Urinary bladder (tissue), 4 donors: ENCODE results near the gene TCAF1. TPM values are rescaled to one million over a fixed set of nuclear protein-coding genes. Genes with fewer than 3 reads are reported as not detected.
"Not testable (repeated sequence)": the region's sequence is repeated elsewhere in the genome, so short reads cannot be mapped to it uniquely, and the experiment has no call there.

ENCODE experiments used
- DNase-seq: peaks from one replicate; pipeline ENCODE4 v3.0.0-alpha.2; 2015; ENCODE audit errors: extremely low spot score
- H3K27ac ChIP-seq: one replicate; pipeline ENCODE4 v1.5.1; 2013; ENCODE audit warnings: low read depth, mild to moderate bottlenecking, moderate library complexity
- H3K36me3 ChIP-seq: one replicate; pipeline ENCODE4 v1.6.1; 2013; ENCODE audit warnings: mild to moderate bottlenecking, moderate library complexity; ENCODE audit not compliant: insufficient read depth
- H3K4me1 ChIP-seq: one replicate; pipeline ENCODE4 v1.6.1; 2013; ENCODE audit warnings: mild to moderate bottlenecking, moderate library complexity; ENCODE audit not compliant: insufficient read depth
- H3K4me3 ChIP-seq: one replicate; pipeline ENCODE4 v1.5.1; 2013; ENCODE audit warnings: low read depth, low read length
- WGBS: extraction: QIAGEN DNeasy Blood & Tissue Kit; methylation state at CpG from one replicate; pipeline ENCODE4 v1.1.7; 2013; 5-methylcytosine and 5-hydroxymethylcytosine counted together
- polyA plus RNA-seq: library from polyadenylated mRNA; stranded (reverse); fragments of 200-250 nt; gene quantifications from one replicate; pipeline ENCODE4 v1.2.3, GENCODE V29; 2013
- total RNA-seq: library from RNA; depleted of rRNA; stranded (reverse); fragments of >200 nt; gene quantifications from one replicate; pipeline ENCODE4 v1.2.3, GENCODE V29; 2014
- donor health status: healthy with polysubstance abuse.
- donor health status: healthy.

Gene TCAF1
- total and polyA plus RNA-seq, 2 donors, result 27.3 to 67.0 TPM

DNA sequence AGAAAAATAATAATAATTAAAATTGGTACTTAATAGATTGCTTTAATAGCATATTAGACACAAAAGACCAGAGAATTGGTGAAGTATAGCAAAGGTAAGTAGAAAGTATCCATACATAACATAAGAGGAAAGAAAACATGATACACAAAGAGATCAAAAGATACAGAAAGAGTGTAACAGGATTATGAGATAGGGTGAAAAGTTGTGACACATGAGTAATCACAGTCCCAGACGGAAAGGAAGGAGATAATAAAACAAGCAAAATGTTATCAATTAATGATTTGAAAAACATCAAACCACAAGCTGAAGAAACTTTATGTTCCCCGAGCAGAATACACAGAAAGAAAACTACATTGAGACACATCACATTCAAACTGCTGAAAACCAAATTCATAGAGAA lies 10.5 kb downstream of the TCAF1 start:
- no peak overlapping the region for H3K4me3 ChIP-seq
- 64% methylated on average over 2 of the region's 2 CpGs for WGBS
- DNase-seq, result no peak
- H3K27ac ChIP-seq, result no peak overlapping the region
- no peaks in the 10 kb centered on the region for H3K4me1 ChIP-seq
- no peaks in the 10 kb centered on the region for H3K36me3 ChIP-seq

- Histone ChIP-seq H3K36me3 (no peaks in the 10 kb centered on the region), H3K27ac (no peak overlapping the region), H3K4me1 (no peaks in the 10 kb centered on the region), H3K4me3 (no peak overlapping the region)
- DNase-seq, result no peak
- WGBS, result 97% methylated on average over 2 of the region's 2 CpGs
These were observed 11.4 kb downstream of the TCAF1 start for GRCh38 chr7:143890558-143890957.

- no peak for DNase-seq
- Histone ChIP-seq H3K4me1 (no peaks in the 10 kb centered on the region), H3K36me3 (no peaks in the 10 kb centered on the region), H3K4me3 (no peak overlapping the region), H3K27ac (no peak overlapping the region)
- WGBS, result 98% methylated on average over 2 of the region's 2 CpGs
These were observed 12.9 kb downstream of the TCAF1 start for GRCh38 chr7:143889068-143889467.

- H3K4me3 ChIP-seq, result no peak overlapping the region
- H3K36me3 ChIP-seq, result no peaks in the 10 kb centered on the region
- no peak overlapping the region for H3K27ac ChIP-seq
- no peak for DNase-seq
- no peaks in the 10 kb centered on the region for H3K4me1 ChIP-seq
- WGBS, result 87% methylated on average over 6 of the region's 6 CpGs
These were observed 15.0 kb downstream of the TCAF1 start for GRCh38 chr7:143886826-143887477.

- H3K36me3 ChIP-seq, result no peaks in the 10 kb centered on the region
- no peaks in the 10 kb centered on the region for H3K4me1 ChIP-seq
- H3K27ac ChIP-seq, result no peak overlapping the region
- H3K4me3 ChIP-seq, result no peak overlapping the region
- 76% methylated on average over 3 of the region's 3 CpGs for WGBS
- DNase-seq, result no peak
These were observed 16.0 kb downstream of the TCAF1 start for GRCh38 chr7:143885951-143886350.

DNA sequence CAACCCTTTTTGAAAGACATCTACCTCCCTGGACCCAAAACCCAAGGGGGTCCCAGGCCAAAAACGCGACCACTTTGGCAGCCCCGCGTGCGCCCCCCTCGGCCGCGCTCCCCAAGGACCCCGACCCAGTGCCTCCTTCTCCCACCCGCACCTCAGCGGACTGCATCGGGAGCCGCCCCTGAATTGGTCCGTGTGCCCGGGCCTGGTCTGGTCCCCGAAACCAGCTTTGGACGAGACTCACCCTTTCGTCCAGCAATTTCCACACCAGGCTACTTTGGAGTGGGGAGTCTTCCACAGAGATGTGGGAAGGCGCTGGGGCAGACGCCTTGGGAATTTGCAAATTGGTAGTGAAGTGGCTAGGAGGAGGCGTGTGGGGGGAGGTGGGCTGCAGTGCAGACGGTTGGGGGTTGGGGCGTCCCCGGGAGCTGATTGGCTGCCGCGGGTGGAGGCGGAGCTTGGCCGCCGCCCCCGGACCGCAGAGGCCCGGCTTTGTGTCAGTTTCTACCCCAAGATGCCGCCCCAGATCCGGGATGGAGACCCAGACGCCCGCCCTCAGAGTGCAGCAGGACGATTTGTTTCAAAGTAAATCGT lies 16.9 kb downstream of the TCAF1 start:
- DNase-seq, result no peak
- no peaks in the 10 kb centered on the region for H3K36me3 ChIP-seq
- no peak overlapping the region for H3K27ac ChIP-seq
- H3K4me3 ChIP-seq, result peak overlapping the region; percentile 60
- no peaks in the 10 kb centered on the region for H3K4me1 ChIP-seq
- 6% methylated on average over 38 of the region's 38 CpGs for WGBS

GRCh38 chr7:143884241-143884968 lies 17.6 kb downstream of the TCAF1 start:
- peak overlapping the region; percentile 60 for H3K4me3 ChIP-seq
- DNase-seq, result no peak
- H3K36me3 ChIP-seq, result no peaks in the 10 kb centered on the region
- WGBS, result 50% methylated on average over 11 of the region's 11 CpGs
- H3K4me1 ChIP-seq, result no peaks in the 10 kb centered on the region
- no peak overlapping the region for H3K27ac ChIP-seq

- under 1% methylated on average over 28 of the region's 28 CpGs for WGBS
- H3K4me1 ChIP-seq, result no peaks in the 10 kb centered on the region
- DNase-seq, result no peak
These were observed 19.3 kb downstream of the TCAF1 start for GRCh38 chr7:143882604-143883078.

GRCh38 chr7:143882020-143882603 lies 19.9 kb downstream of the TCAF1 start:
- peak overlapping the region; percentile 68 for H3K4me3 ChIP-seq
- 5% methylated on average over 21 of the region's 21 CpGs for WGBS
- peak; percentile 77 for DNase-seq
- H3K27ac ChIP-seq, result no peak overlapping the region
- H3K4me1 ChIP-seq, result no peaks in the 10 kb centered on the region
- H3K36me3 ChIP-seq, result no peaks in the 10 kb centered on the region

More at GRCh38 chr7:143882604-143883078, 19.3 kb downstream of the TCAF1 start:
- Histone ChIP-seq H3K36me3 (no peaks in the 10 kb centered on the region), H3K27ac (no peak overlapping the region), H3K4me3 (peak overlapping the region; percentile 68)

DNA sequence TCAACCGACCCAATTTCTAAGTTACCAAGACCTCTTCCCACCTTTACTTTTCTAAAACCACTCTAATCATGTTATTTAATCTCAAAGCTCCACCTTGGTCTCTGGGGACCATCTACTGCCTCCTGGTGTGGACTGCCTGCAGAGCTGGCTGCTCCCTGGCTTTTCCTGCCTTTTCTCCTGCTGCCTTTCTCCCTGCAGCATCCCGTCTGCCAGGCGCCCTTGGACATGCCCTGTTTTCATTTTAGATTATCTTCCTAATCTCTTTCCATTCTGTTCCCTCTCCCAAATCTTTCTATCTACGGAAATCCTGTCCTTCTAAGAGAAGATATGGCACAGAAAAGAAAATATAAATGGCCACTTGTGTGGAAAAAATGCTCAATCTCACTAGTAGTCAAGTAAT lies 23.1 kb downstream of the TCAF1 start:
- no peak for DNase-seq
- no peaks in the 10 kb centered on the region for H3K36me3 ChIP-seq
- WGBS, result 93% methylated on average over 4 of the region's 4 CpGs

DNA sequence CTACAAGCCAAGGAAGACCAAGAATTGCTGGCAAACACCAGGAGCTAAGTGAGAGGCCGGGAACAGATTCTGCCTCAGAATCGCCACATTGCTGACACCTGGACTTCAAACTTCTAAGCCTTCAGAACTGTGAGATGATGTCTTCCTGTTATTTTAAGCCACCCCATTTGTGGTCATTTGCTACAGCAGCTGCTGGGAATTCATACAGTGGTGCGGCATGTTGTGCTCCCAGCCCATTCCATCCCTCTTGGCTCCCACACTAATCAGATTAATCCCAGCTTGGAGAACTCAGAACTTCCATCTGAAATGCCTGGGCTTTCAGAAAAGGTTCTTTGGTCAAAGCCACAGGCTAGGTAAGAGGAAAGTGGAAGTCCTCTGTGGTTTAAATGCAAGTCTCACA lies 24.9 kb downstream of the TCAF1 start:
- 92% methylated on average over 3 of the region's 3 CpGs for WGBS
- Histone ChIP-seq H3K27ac (no peak overlapping the region), H3K36me3 (no peaks in the 10 kb centered on the region), H3K4me1 (no peaks in the 10 kb centered on the region), H3K4me3 (no peak overlapping the region)
- DNase-seq, result no peak

More for the DNA sequence above, 23.1 kb downstream of the TCAF1 start:
- H3K27ac ChIP-seq, result no peak overlapping the region
- no peaks in the 10 kb centered on the region for H3K4me1 ChIP-seq
- no peak overlapping the region for H3K4me3 ChIP-seq

- Histone ChIP-seq H3K4me1 (no peaks in the 10 kb centered on the region), H3K4me3 (no peak overlapping the region), H3K27ac (no peak overlapping the region), H3K36me3 (no peaks in the 10 kb centered on the region)
- no peak for DNase-seq
- 96% methylated on average over 9 of the region's 9 CpGs for WGBS
These were observed 25.8 kb downstream of the TCAF1 start for GRCh38 chr7:143876218-143876617.

GRCh38 chr7:143873242-143873641 lies 28.7 kb downstream of the TCAF1 start:
- WGBS, result 96% methylated on average over 3 of the region's 4 CpGs
- not testable (repeated sequence) for DNase-seq, H3K4me1 ChIP-seq, H3K36me3 ChIP-seq, H3K27ac ChIP-seq, H3K4me3 ChIP-seq

DNA sequence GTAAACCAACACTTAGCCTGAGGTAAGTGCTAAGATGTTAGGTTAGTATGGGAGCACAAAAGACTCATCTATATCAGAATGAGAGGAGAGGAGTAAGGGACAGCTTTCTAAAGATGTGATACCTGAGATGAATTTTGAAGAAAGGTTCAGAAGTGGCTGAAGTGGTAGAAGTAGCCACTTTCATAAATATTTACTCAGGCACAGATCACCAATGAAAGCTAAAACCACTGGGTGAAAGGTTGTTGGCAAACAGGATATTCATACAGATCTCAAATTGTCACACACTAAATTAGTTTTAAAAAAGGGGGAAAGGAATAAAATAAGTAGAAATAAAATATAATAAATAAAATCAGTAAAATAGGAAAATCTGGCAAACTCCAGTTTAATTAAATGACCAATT lies 30.4 kb downstream of the TCAF1 start:
- not testable (repeated sequence) for DNase-seq, H3K27ac ChIP-seq, H3K4me1 ChIP-seq, H3K4me3 ChIP-seq, H3K36me3 ChIP-seq
